ENCODE results near the gene CPTP. TPM values are rescaled to one million over a fixed set of nuclear protein-coding genes. Genes with fewer than 3 reads are reported as not detected.
"Not testable (repeated sequence)": the region's sequence is repeated elsewhere in the genome, so short reads cannot be mapped to it uniquely, and the experiment has no call there.

Gene CPTP
- total RNA-seq, 1 donor from 2014 or later, result 10.8 TPM

- DNase-seq (ENCODE audit: low read depth in 2 of 2), result no peak
Measured at GRCh38 chr1:1306070-1306660, 18.4 kb upstream of the CPTP start.

- no peak for DNase-seq (ENCODE audit: low read depth in 2 of 2)
Measured at GRCh38 chr1:1306661-1307260, 17.8 kb upstream of the CPTP start.

GRCh38 chr1:1307261-1307922 lies 17.2 kb upstream of the CPTP start:
- peak in 1 of 2 donors; percentile 31 for DNase-seq (ENCODE audit: low read depth in 2 of 2)

- peak; percentile 62 to 91 for DNase-seq (ENCODE audit: low read depth in 2 of 2)
Measured at GRCh38 chr1:1307923-1308755, 16.5 kb upstream of the CPTP start, which contains the start of the genes ACAP3 and PUSL1. Gene ACAP3, minus strand, starts transcription at chr1:1307930. Its CDS starts 115 bp downstream, at chr1:1307815. Gene PUSL1, plus strand, starts transcription at chr1:1308597. Its CDS starts 47 bp downstream, at chr1:1308644.

GRCh38 chr1:1308756-1309250 lies 15.8 kb upstream of the CPTP start:
- DNase-seq (ENCODE audit: low read depth in 2 of 2), result no peak

GRCh38 chr1:1309251-1310108 lies 15.1 kb upstream of the CPTP start:
- no peak for DNase-seq (ENCODE audit: low read depth in 2 of 2)

GRCh38 chr1:1310109-1310385 lies 14.6 kb upstream of the CPTP start:
- no peak for DNase-seq (ENCODE audit: low read depth in 2 of 2)

- no peak for DNase-seq (ENCODE audit: low read depth in 2 of 2)
Measured at GRCh38 chr1:1310476-1311053, 14.0 kb upstream of the CPTP start.

- no peak for DNase-seq (ENCODE audit: low read depth in 2 of 2)
Measured at GRCh38 chr1:1311107-1312104, 13.2 kb upstream of the CPTP start.

GRCh38 chr1:1312450-1313314 lies 11.9 kb upstream of the CPTP start:
- DNase-seq (ENCODE audit: low read depth in 2 of 2), result no peak

GRCh38 chr1:1313500-1314236 lies 10.9 kb upstream of the CPTP start:
- no peak for DNase-seq (ENCODE audit: low read depth in 2 of 2)

- DNase-seq (ENCODE audit: low read depth in 2 of 2), result no peak
Measured at GRCh38 chr1:1314237-1314586, 10.4 kb upstream of the CPTP start.

- DNase-seq (ENCODE audit: low read depth in 2 of 2), result no peak
Measured at GRCh38 chr1:1314678-1315335, 9.8 kb upstream of the CPTP start.

GRCh38 chr1:1315435-1315954 lies 9.1 kb upstream of the CPTP start:
- no peak for DNase-seq (ENCODE audit: low read depth in 2 of 2)

- DNase-seq (ENCODE audit: low read depth in 2 of 2), result not testable (repeated sequence)
Measured at GRCh38 chr1:1316199-1316598, 8.4 kb upstream of the CPTP start.

GRCh38 chr1:1317420-1317819 lies 7.2 kb upstream of the CPTP start:
- DNase-seq (ENCODE audit: low read depth in 2 of 2), result no peak

GRCh38 chr1:1318131-1318652 lies 6.4 kb upstream of the CPTP start:
- peak; percentile 33 to 77 for DNase-seq (ENCODE audit: low read depth in 2 of 2)
